Body of pancreas (tissue), 4 donors: ENCODE results near the gene TINAG. TPM values are rescaled to one million over a fixed set of nuclear protein-coding genes. Genes with fewer than 3 reads are reported as not detected.

ENCODE experiments used
- ATAC-seq: fragments of 150-250 bp; one replicate; pipeline ENCODE4 v1.9.1; 2016
- DNase-seq, 4 donors: peaks; one replicate each; pipeline ENCODE4 v3.0.0-alpha.2; 2019
- H3K27ac ChIP-seq, 4 donors: fragments of 200-600 bp; sonication (generic); 1 replicate in 3 of 4; 2 replicates in 1 of 4; pipeline versions ENCODE4 v1.5.1 to v1.6.1; 2016 to 2019; ENCODE audit warnings: mild to moderate bottlenecking in 1 of 4, mixed read lengths in 1 of 4, moderate library complexity in 1 of 4
- H3K27me3 ChIP-seq, 2 donors: fragments of 200-600 bp; sonication (generic); one replicate each; pipeline ENCODE4 v1.6.0; 2016; ENCODE audit warnings: mild to moderate bottlenecking in 1 of 2
- H3K36me3 ChIP-seq, 2 donors: fragments of 200-600 bp; sonication (generic); replicated peaks in 1 of 2; 2 replicates each; pipeline ENCODE4 v1.5.1; 2016; ENCODE audit warnings: low read depth in 2 of 2; ENCODE audit not compliant: insufficient read depth in 1 of 2
- H3K4me1 ChIP-seq: fragments of 200-600 bp; sonication (generic); one replicate; pipeline ENCODE4 v1.6.0; 2016
- H3K4me3 ChIP-seq, 2 donors: fragments of 200-600 bp; sonication (generic); 1 replicate in 1 of 2; 2 replicates in 1 of 2; pipeline ENCODE4 v1.5.1; 2016 to 2019
- H3K9me3 ChIP-seq, 3 donors: fragments of 200-600 bp; sonication (generic); 1 replicate in 2 of 3; 2 replicates in 1 of 3; pipeline ENCODE4 v1.5.1; 2016
- CTCF ChIP-seq, 7 experiments: fragments of 450-650 bp in 4 of 7; fragments of 200-600 bp in 3 of 7; sonication (generic) in 3 of 7; IDR thresholded peaks; one replicate each; pipeline ENCODE4 v1.5.1; 2016 to 2019; ENCODE audit warnings: antibody characterized with exemption in 7 of 7
- POLR2A ChIP-seq, 3 donors: fragments of 450-650 bp; IDR thresholded peaks; one replicate each; pipeline ENCODE4 v1.6.1; 2016; ENCODE audit warnings: antibody characterized with exemption in 3 of 3, mild to moderate bottlenecking in 2 of 3
- WGBS, 2 donors: methylation state at CpG; one replicate each; pipeline ENCODE4 v1.1.5; 2017; 5-methylcytosine and 5-hydroxymethylcytosine counted together
- intact Hi-C: fragments of 100-400 bp; cut with DNase I; formaldehyde crosslinking; loops from one replicate; pipeline ENCODE4 v1.15.1; 2023
- total RNA-seq, 2 donors: library from RNA; depleted of rRNA; stranded (reverse); fragments of >200 nt; gene quantifications; one replicate each; pipeline ENCODE4 v1.1.0, GENCODE V29; 2016

The TINAG gene
- total RNA-seq, 2 donors from 2014 or later = 0.26 TPM; not detected in 1

- WGBS, 2 donors = 48 to 59% methylated on average over 5 of the region's 5 CpGs
- no peak overlapping the region for H3K4me3 ChIP-seq
- DNase-seq (no peak), ATAC-seq (no peak)
- intact Hi-C loops = no loop called here
- TF ChIP-seq POLR2A (IDR thresholded peaks at IDR 0.05) (no peak), CTCF (IDR thresholded peaks at IDR 0.05) (no peak)
- no peaks in the 10 kb centered on the region for H3K36me3 ChIP-seq
- H3K27ac ChIP-seq = no peak overlapping the region
- H3K9me3 ChIP-seq = no peaks in the 10 kb centered on the region
- H3K4me1 ChIP-seq = no peaks in the 10 kb centered on the region
- no peaks in the 10 kb centered on the region for H3K27me3 ChIP-seq
Measured at GRCh38 chr6:54266400-54266923, 41.8 kb upstream of the TINAG start.

GRCh38 chr6:54267798-54268197 is 40.4 kb upstream of the TINAG start:
- WGBS, 2 donors = 23 to 29% methylated on average over 2 of the region's 2 CpGs
- H3K4me1 ChIP-seq = no peaks in the 10 kb centered on the region
- peak; percentile 21 to 54 (median 32) for DNase-seq
- peak in 6 of 7 experiments; percentile 16 to 56 (median 34) for TF ChIP-seq CTCF (IDR thresholded peaks at IDR 0.05)
- TF ChIP-seq POLR2A (IDR thresholded peaks at IDR 0.05) = no peak
- no peak overlapping the region for H3K27ac ChIP-seq
- intact Hi-C loops = no loop called here
- no peak for ATAC-seq
- H3K9me3 ChIP-seq = no peaks in the 10 kb centered on the region
- H3K4me3 ChIP-seq = no peak overlapping the region
- no peaks in the 10 kb centered on the region for H3K36me3 ChIP-seq
- no peaks in the 10 kb centered on the region for H3K27me3 ChIP-seq

- no peak overlapping the region for H3K27ac ChIP-seq
- intact Hi-C loops = no loop called here
- DNase-seq = no peak
- no peaks in the 10 kb centered on the region for H3K36me3 ChIP-seq
- no peaks in the 10 kb centered on the region for H3K4me1 ChIP-seq
- no peaks in the 10 kb centered on the region for H3K9me3 ChIP-seq
- ATAC-seq = no peak
- H3K27me3 ChIP-seq = no peaks in the 10 kb centered on the region
- H3K4me3 ChIP-seq = no peak overlapping the region
- 77 to 81% methylated on average over 6 of the region's 6 CpGs for WGBS, 2 donors
- TF ChIP-seq CTCF (IDR thresholded peaks at IDR 0.05) (no peak), POLR2A (IDR thresholded peaks at IDR 0.05) (no peak)
Measured at GRCh38 chr6:54273214-54273820, 34.9 kb upstream of the TINAG start.

GRCh38 chr6:54274383-54274782 is 33.9 kb upstream of the TINAG start:
- ATAC-seq (no peak), DNase-seq (no peak)
- TF ChIP-seq POLR2A (IDR thresholded peaks at IDR 0.05) (no peak), CTCF (IDR thresholded peaks at IDR 0.05) (no peak)
- Histone ChIP-seq H3K4me3 (no peak overlapping the region), H3K36me3 (no peaks in the 10 kb centered on the region), H3K4me1 (no peaks in the 10 kb centered on the region), H3K9me3 (no peaks in the 10 kb centered on the region), H3K27me3 (no peaks in the 10 kb centered on the region), H3K27ac (no peak overlapping the region)
- intact Hi-C loops = no loop called here

- H3K4me3 ChIP-seq = no peak overlapping the region
- intact Hi-C loops = no loop called here
- 62 to 65% methylated on average over 1 of the region's 1 CpG for WGBS, 2 donors
- H3K36me3 ChIP-seq = no peaks in the 10 kb centered on the region
- no peaks in the 10 kb centered on the region for H3K9me3 ChIP-seq
- H3K27me3 ChIP-seq = no peaks in the 10 kb centered on the region
- DNase-seq (no peak), ATAC-seq (no peak)
- no peak overlapping the region for H3K27ac ChIP-seq
- TF ChIP-seq POLR2A (IDR thresholded peaks at IDR 0.05) (no peak), CTCF (IDR thresholded peaks at IDR 0.05) (no peak)
- H3K4me1 ChIP-seq = no peaks in the 10 kb centered on the region
Measured at GRCh38 chr6:54282186-54282585, 26.1 kb upstream of the TINAG start.
